OCI-LY1 (cell line): ENCODE data around the gene ART3.

Experiments used
- H2AFZ ChIP-seq: fragments of 200-600 bp; sonication (generic), shearing (Covaris generic); 2 replicates; pipeline ENCODE4 v1.6.0; 2014; ENCODE audit warnings: antibody characterized with exemption, mild to moderate bottlenecking, low read length
- H3F3A ChIP-seq: fragments of 200-600 bp; sonication (generic), shearing (Covaris generic); 2 replicates; pipeline ENCODE4 v1.6.0; 2014; ENCODE audit warnings: mild to moderate bottlenecking, antibody characterized with exemption, low read length, moderate library complexity; ENCODE audit not compliant: insufficient read depth
- H3K27ac ChIP-seq: fragments of 200-600 bp; sonication (generic); 2 replicates; pipeline ENCODE4 v1.5.1; 2014; ENCODE audit warnings: low read length, mixed run types, mild to moderate bottlenecking, low read depth; ENCODE audit not compliant: poor library complexity, severe bottlenecking
- H3K27me3 ChIP-seq: fragments of 200-600 bp; sonication (generic); 2 replicates; pipeline ENCODE4 v1.6.0; 2014; ENCODE audit warnings: antibody characterized with exemption, mild to moderate bottlenecking, low read length, moderate library complexity; ENCODE audit not compliant: insufficient read depth
- H3K36me3 ChIP-seq: fragments of 200-600 bp; sonication (generic); 2 replicates; pipeline ENCODE4 v1.6.1; 2014; ENCODE audit warnings: mild to moderate bottlenecking, antibody characterized with exemption, low read length, moderate library complexity, mixed read lengths; ENCODE audit not compliant: insufficient read depth
- H3K4me1 ChIP-seq: fragments of 200-600 bp; sonication (generic); 2 replicates; pipeline ENCODE4 v1.5.1; 2014; ENCODE audit warnings: mild to moderate bottlenecking, low read length, moderate library complexity; ENCODE audit not compliant: insufficient read depth, severe bottlenecking
- H3K4me2 ChIP-seq: fragments of 200-600 bp; sonication (generic), shearing (Covaris generic); 2 replicates; pipeline ENCODE4 v1.6.1; 2014; ENCODE audit warnings: low read length
- H3K4me3 ChIP-seq: fragments of 200-600 bp; sonication (generic); 2 replicates; pipeline ENCODE4 v1.5.1; 2014; ENCODE audit warnings: low read length, low read depth, mild to moderate bottlenecking, mixed read lengths; ENCODE audit not compliant: poor library complexity, severe bottlenecking
- H3K79me2 ChIP-seq: fragments of 200-600 bp; shearing (Covaris generic); 2 replicates; pipeline ENCODE4 v1.6.1; 2016; ENCODE audit warnings: mixed run types, low read length, mixed read lengths; ENCODE audit not compliant: insufficient read depth
- H3K9ac ChIP-seq: fragments of 200-600 bp; sonication (generic), shearing (Covaris generic); 2 replicates; pipeline ENCODE4 v1.6.1; 2014; ENCODE audit warnings: mild to moderate bottlenecking, low read length, mixed read lengths
- H3K9me2 ChIP-seq: fragments of 200-600 bp; sonication (generic), shearing (Covaris generic); 2 replicates; pipeline ENCODE4 v1.6.1; 2014; ENCODE audit warnings: low read depth, mild to moderate bottlenecking, low read length, mixed read lengths
- H3K9me3 ChIP-seq: fragments of 200-600 bp; shearing (Covaris generic); 2 replicates; pipeline ENCODE4 v1.6.1; 2014; ENCODE audit warnings: low read length, mixed read lengths
- H4K20me1 ChIP-seq: fragments of 200-600 bp; sonication (generic), shearing (Covaris generic); 2 replicates; pipeline ENCODE4 v1.6.0; 2016; ENCODE audit warnings: mild to moderate bottlenecking, low read length; ENCODE audit not compliant: insufficient read depth
- EZH2 ChIP-seq: fragments of 200-600 bp; sonication (generic), shearing (Covaris generic); IDR thresholded peaks from 2 replicates; pipeline ENCODE4 v1.8.0; 2017; ENCODE audit warnings: borderline replicate concordance, mixed run types, mild to moderate bottlenecking, antibody characterized with exemption, low read length, moderate library complexity, mixed read lengths
- TF ChIP-seq, protein P1 (sequence below): fragments of 200-600 bp; sonication (generic), shearing (Covaris generic); IDR thresholded peaks from 2 replicates; pipeline ENCODE4 v1.5.1; 2017; ENCODE audit warnings: mild to moderate bottlenecking, antibody characterized with exemption, low read length, moderate library complexity, mixed read lengths

The ART3 gene

DNA sequence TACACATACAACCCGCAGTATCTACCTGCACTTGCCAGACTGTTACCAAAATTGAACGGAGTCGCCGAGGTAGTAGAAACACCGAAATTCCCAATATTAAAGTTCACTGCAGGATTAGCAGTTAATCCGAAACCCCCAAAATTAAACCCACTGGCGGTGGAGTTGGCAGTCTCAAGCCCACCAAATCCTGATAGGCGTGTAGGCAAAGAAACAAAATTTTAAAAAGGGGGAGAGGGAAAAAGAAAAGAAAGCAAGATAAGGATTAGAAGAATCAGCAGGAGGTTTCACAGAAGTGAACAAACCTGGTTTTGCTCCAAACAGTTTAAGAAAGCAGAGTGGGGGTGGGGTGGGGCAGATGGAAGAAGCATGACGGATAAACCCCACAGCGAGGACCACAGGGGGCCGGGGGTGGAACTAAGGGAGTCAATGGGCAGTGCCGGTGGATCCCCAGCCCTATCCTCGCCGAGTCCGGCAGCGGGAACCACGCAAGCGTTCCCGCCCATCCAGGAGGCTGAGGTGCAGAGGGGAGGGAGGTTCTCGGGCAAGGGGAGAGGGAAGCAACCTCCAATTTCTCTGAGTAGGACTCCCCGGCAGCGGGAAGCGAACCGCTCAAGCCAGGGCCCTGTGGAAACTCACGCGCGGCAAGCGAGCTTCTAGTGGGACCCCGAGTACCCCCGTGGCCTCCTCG is 73.1 kb downstream of the ART3 start:
- Histone ChIP-seq H4K20me1 (0 out of 2 replicates have a peak, but pooled peaks cover 5% of the 10 kb centered on the region), H3K9me2 (no peaks in the 10 kb centered on the region), H3K27ac (peak overlapping the region; percentile 9), H3K9ac (peak overlapping the region; percentile 79), H3K36me3 (peaks cover 16% of the 10 kb centered on the region; the same call in 1 of the 2 replicates), H3K79me2 (peaks cover 53% of the 10 kb centered on the region), H2AFZ (no peak overlapping the region), H3F3A (no peaks in the 10 kb centered on the region), H3K9me3 (no peaks in the 10 kb centered on the region), H3K27me3 (no peaks in the 10 kb centered on the region), H3K4me2 (peak overlapping the region; percentile 98), H3K4me1 (peaks cover 29% of the 10 kb centered on the region), H3K4me3 (peak overlapping the region; percentile 75)
- TF ChIP-seq, protein P1, sequence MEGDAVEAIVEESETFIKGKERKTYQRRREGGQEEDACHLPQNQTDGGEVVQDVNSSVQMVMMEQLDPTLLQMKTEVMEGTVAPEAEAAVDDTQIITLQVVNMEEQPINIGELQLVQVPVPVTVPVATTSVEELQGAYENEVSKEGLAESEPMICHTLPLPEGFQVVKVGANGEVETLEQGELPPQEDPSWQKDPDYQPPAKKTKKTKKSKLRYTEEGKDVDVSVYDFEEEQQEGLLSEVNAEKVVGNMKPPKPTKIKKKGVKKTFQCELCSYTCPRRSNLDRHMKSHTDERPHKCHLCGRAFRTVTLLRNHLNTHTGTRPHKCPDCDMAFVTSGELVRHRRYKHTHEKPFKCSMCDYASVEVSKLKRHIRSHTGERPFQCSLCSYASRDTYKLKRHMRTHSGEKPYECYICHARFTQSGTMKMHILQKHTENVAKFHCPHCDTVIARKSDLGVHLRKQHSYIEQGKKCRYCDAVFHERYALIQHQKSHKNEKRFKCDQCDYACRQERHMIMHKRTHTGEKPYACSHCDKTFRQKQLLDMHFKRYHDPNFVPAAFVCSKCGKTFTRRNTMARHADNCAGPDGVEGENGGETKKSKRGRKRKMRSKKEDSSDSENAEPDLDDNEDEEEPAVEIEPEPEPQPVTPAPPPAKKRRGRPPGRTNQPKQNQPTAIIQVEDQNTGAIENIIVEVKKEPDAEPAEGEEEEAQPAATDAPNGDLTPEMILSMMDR = no peak
- TF ChIP-seq EZH2 = no peak

DNA sequence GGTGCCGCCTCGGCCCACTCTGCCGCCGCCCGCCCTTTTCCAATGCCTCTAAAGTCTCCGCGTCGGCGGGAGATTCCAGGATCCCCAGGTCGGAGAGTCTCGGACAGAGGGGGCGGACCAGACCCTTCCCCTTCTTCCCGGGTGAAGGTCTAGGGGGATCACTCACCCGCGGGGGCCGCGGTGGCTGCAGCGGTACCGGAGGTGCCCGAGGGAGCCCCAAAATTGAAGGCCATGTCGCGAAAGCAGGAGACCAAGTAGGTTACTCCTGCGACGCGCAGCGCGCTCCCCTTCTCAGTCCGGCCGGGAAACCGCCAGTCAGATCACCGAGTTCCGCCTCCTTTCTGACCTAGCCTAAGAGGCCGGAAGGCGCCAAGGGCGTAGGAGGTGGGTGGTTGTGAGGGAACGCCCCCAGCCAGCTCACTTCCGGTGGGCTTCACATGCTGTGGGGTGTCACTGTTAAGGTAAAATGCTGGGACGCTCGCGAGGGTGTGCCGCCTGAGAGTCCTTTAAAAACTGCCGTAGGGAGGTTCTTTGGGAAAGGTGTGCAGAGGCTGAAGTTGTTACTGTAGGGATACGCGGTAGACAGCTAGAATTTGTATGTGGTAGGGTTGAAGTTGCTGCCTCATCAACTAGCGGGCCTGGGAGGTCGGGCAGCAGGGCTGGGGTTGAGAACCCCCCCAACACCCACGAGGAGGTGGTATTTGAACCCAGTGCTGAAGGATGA is 73.8 kb downstream of the ART3 start, which contains the start of gene NUP54:
Gene NUP54 (minus strand): TSS at position 256 of the 724 bp plus-strand sequence. CDS start 23 bp downstream, at position 233.
- Histone ChIP-seq H3K9ac (peak within 1 kb of the TSS; percentile 79), H4K20me1 (0 out of 2 replicates have a peak, but pooled peaks cover 5% of the 10 kb centered on the region), H3K36me3 (peaks cover 10% of the 10 kb centered on the region; the same call in 1 of the 2 replicates), H3K9me2 (no peaks in the 10 kb centered on the region), H3K27me3 (no peaks in the 10 kb centered on the region), H3K79me2 (peaks cover 49% of the 10 kb centered on the region), H3K9me3 (no peaks in the 10 kb centered on the region), H3K4me2 (peak within 1 kb of the TSS; percentile 98), H2AFZ (peak within 1 kb of the TSS; percentile 36; the same call in 1 of the 2 replicates), H3K4me3 (peak within 1 kb of the TSS; percentile 75), H3K4me1 (peaks cover 29% of the 10 kb centered on the region), H3F3A (no peaks in the 10 kb centered on the region), H3K27ac (peak within 1 kb of the TSS; percentile 9)
- TF ChIP-seq EZH2 = no peak
- TF ChIP-seq, protein P1 = no peak

DNA sequence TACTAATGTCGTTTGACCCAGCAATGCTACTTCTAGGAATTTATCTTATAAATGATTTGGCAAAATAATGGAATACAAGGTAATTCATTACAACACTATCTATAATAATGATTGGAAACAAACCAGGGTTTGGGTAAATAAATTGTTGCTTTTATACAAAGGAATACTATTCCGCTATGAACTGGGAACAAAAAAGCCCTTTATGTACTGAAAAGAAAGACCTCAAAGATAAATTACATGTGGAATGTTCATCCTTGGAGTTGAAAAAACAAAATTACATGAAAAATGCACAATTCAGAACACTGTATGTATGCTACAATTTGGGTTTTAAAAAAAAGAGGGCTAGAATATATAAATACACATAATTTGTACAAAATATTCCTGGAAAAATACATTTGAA is 78.8 kb downstream of the ART3 start:
- H3F3A ChIP-seq = no peaks in the 10 kb centered on the region
- H3K4me1 ChIP-seq = peaks cover 10% of the 10 kb centered on the region
- H3K4me2 ChIP-seq = no peak overlapping the region
- TF ChIP-seq EZH2 = no peak
- TF ChIP-seq, protein P1 = no peak
- no peaks in the 10 kb centered on the region for H4K20me1 ChIP-seq
- H3K27me3 ChIP-seq = no peaks in the 10 kb centered on the region
- H3K4me3 ChIP-seq = no peak overlapping the region
- no peaks in the 10 kb centered on the region for H3K9me3 ChIP-seq
- no peaks in the 10 kb centered on the region for H3K9me2 ChIP-seq
- no peaks in the 10 kb centered on the region for H3K36me3 ChIP-seq
- no peak overlapping the region for H3K9ac ChIP-seq
- peaks cover 3% of the 10 kb centered on the region; the same call in 1 of the 2 replicates for H3K79me2 ChIP-seq
- no peak overlapping the region for H2AFZ ChIP-seq
- no peak overlapping the region for H3K27ac ChIP-seq
